Stimulated activated CD4-positive, alpha-beta T cell treated with anti-CD3 and anti-CD28 coated beads, Interleukin-4, amount 100 ng/mL, for 4 hours (primary cell): ENCODE data around the gene PCDHGA2.
"Not testable (repeated sequence)": the region's sequence is repeated elsewhere in the genome, so short reads cannot be mapped to it uniquely, and the experiment has no call there.

Experiments
- DNase-seq, 2 experiments: peaks; one replicate each; pipeline ENCODE4 v3.0.0-alpha.2; 2020

Gene PCDHGA2

GRCh38 chr5:141349917-141350619 is 11.5 kb downstream of the PCDHGA2 start, which contains the start of gene PCDHGB1:
PCDHGB1 (plus strand) TSS chr5:141350099; CDS start chr5:141350261, 162 bp downstream.
- DNase-seq = peak in 1 of 2 experiments; percentile 7

- no peak for DNase-seq
These were observed 13.0 kb downstream of the PCDHGA2 start for GRCh38 chr5:141351591-141351990.

GRCh38 chr5:141354900-141355469 is 16.4 kb downstream of the PCDHGA2 start, which contains the start of gene PCDHGA4:
PCDHGA4 (plus strand) TSS chr5:141355021; CDS start chr5:141355108, 87 bp downstream.
- DNase-seq = no peak

GRCh38 chr5:141355641-141356040 is 17.1 kb downstream of the PCDHGA2 start:
- no peak for DNase-seq

- DNase-seq = no peak
These were observed 17.6 kb downstream of the PCDHGA2 start for GRCh38 chr5:141356133-141356532.

- DNase-seq = no peak
These were observed 18.4 kb downstream of the PCDHGA2 start for GRCh38 chr5:141356950-141357349.

GRCh38 chr5:141359790-141360426 is 21.3 kb downstream of the PCDHGA2 start, which contains the start of gene PCDHGB2:
PCDHGB2 (plus strand) TSS chr5:141359994; CDS start chr5:141360136, 142 bp downstream.
- no peak for DNase-seq

- DNase-seq = no peak
These were observed 22.1 kb downstream of the PCDHGA2 start for GRCh38 chr5:141360685-141361084.

- no peak for DNase-seq
These were observed 24.2 kb downstream of the PCDHGA2 start for GRCh38 chr5:141362719-141363118.

GRCh38 chr5:141363952-141364660 is 25.5 kb downstream of the PCDHGA2 start, which contains the start of gene PCDHGA5:
PCDHGA5 (plus strand) TSS chr5:141364162; CDS start chr5:141364331, 169 bp downstream.
- DNase-seq = no peak

GRCh38 chr5:141366016-141366896 is 27.7 kb downstream of the PCDHGA2 start:
- no peak for DNase-seq

GRCh38 chr5:141369994-141370848 is 31.7 kb downstream of the PCDHGA2 start, which contains the start of gene PCDHGB3:
PCDHGB3 (plus strand) TSS chr5:141370242; CDS start chr5:141370395, 153 bp downstream.
- DNase-seq = peak; percentile 8 to 15

- DNase-seq = no peak
These were observed 33.3 kb downstream of the PCDHGA2 start for GRCh38 chr5:141371572-141372475.

GRCh38 chr5:141373673-141374317 is 35.2 kb downstream of the PCDHGA2 start, which contains the start of gene PCDHGA6:
PCDHGA6 (plus strand) TSS chr5:141373891; CDS start chr5:141374084, 193 bp downstream.
- no peak for DNase-seq

GRCh38 chr5:141374627-141375026 is 36.1 kb downstream of the PCDHGA2 start:
- no peak for DNase-seq

GRCh38 chr5:141375444-141376155 is 37.0 kb downstream of the PCDHGA2 start:
- not testable (repeated sequence) for DNase-seq

GRCh38 chr5:141382469-141383294 is 44.1 kb downstream of the PCDHGA2 start, which contains the start of gene PCDHGA7:
PCDHGA7 (plus strand) TSS chr5:141382742; CDS start chr5:141382900, 158 bp downstream.
- DNase-seq = no peak
